Measurements from ENCODE around the gene PRCP.

The PRCP gene

GRCh38 chr11:82787981-82788380 is 112.2 kb downstream of the PRCP start:
- no peaks in the 10 kb centered on the region for H3K36me3 ChIP-seq (ENCODE audit: control insufficient read depth, insufficient read depth, low read length)
- no peaks in the 10 kb centered on the region for H3K9me3 ChIP-seq (ENCODE audit: control insufficient read depth, low read length)
- no peak overlapping the region for H3K4me3 ChIP-seq (ENCODE audit: low read length)
- no peak overlapping the region for H3K9ac ChIP-seq (ENCODE audit: low read length)
- no peaks in the 10 kb centered on the region for H3K4me1 ChIP-seq (ENCODE audit: control insufficient read depth, insufficient read depth, low read length)
- no peaks in the 10 kb centered on the region for H3K27me3 ChIP-seq (ENCODE audit: control insufficient read depth, insufficient read depth, low read length)

GRCh38 chr11:82786836-82787235 is 113.4 kb downstream of the PRCP start:
- Histone ChIP-seq H3K4me1 (ENCODE audit: control insufficient read depth, insufficient read depth, low read length) (no peaks in the 10 kb centered on the region), H3K36me3 (ENCODE audit: control insufficient read depth, insufficient read depth, low read length) (no peaks in the 10 kb centered on the region), H3K4me3 (ENCODE audit: low read length) (no peak overlapping the region), H3K9ac (ENCODE audit: low read length) (no peak overlapping the region), H3K27me3 (ENCODE audit: control insufficient read depth, insufficient read depth, low read length) (no peaks in the 10 kb centered on the region), H3K9me3 (ENCODE audit: control insufficient read depth, low read length) (no peaks in the 10 kb centered on the region)

GRCh38 chr11:82786001-82786400 is 114.2 kb downstream of the PRCP start:
- no peaks in the 10 kb centered on the region for H3K4me1 ChIP-seq (ENCODE audit: control insufficient read depth, insufficient read depth, low read length)
- H3K4me3 ChIP-seq (ENCODE audit: low read length): no peak overlapping the region
- no peak overlapping the region for H3K9ac ChIP-seq (ENCODE audit: low read length)
- H3K27me3 ChIP-seq (ENCODE audit: control insufficient read depth, insufficient read depth, low read length): no peaks in the 10 kb centered on the region
- no peaks in the 10 kb centered on the region for H3K36me3 ChIP-seq (ENCODE audit: control insufficient read depth, insufficient read depth, low read length)
- H3K9me3 ChIP-seq (ENCODE audit: control insufficient read depth, low read length): no peaks in the 10 kb centered on the region

- H3K9ac ChIP-seq (ENCODE audit: low read length): no peak overlapping the region
- no peaks in the 10 kb centered on the region for H3K9me3 ChIP-seq (ENCODE audit: control insufficient read depth, low read length)
- no peak overlapping the region for H3K4me3 ChIP-seq (ENCODE audit: low read length)
- no peaks in the 10 kb centered on the region for H3K36me3 ChIP-seq (ENCODE audit: control insufficient read depth, insufficient read depth, low read length)
- H3K4me1 ChIP-seq (ENCODE audit: control insufficient read depth, insufficient read depth, low read length): no peaks in the 10 kb centered on the region
- H3K27me3 ChIP-seq (ENCODE audit: control insufficient read depth, insufficient read depth, low read length): no peaks in the 10 kb centered on the region
Observed at GRCh38 chr11:82782825-82783374, 117.3 kb downstream of the PRCP start.

- H3K36me3 ChIP-seq (ENCODE audit: control insufficient read depth, insufficient read depth, low read length): no peaks in the 10 kb centered on the region
- H3K4me1 ChIP-seq (ENCODE audit: control insufficient read depth, insufficient read depth, low read length): no peaks in the 10 kb centered on the region
- H3K9me3 ChIP-seq (ENCODE audit: control insufficient read depth, low read length): no peaks in the 10 kb centered on the region
- no peak overlapping the region for H3K4me3 ChIP-seq (ENCODE audit: low read length)
- no peak overlapping the region for H3K9ac ChIP-seq (ENCODE audit: low read length)
- no peaks in the 10 kb centered on the region for H3K27me3 ChIP-seq (ENCODE audit: control insufficient read depth, insufficient read depth, low read length)
Observed at GRCh38 chr11:82778776-82779175, 121.5 kb downstream of the PRCP start.

GRCh38 chr11:82776377-82776776 is 123.9 kb downstream of the PRCP start:
- Histone ChIP-seq H3K4me1 (ENCODE audit: control insufficient read depth, insufficient read depth, low read length) (no peaks in the 10 kb centered on the region), H3K27me3 (ENCODE audit: control insufficient read depth, insufficient read depth, low read length) (no peaks in the 10 kb centered on the region), H3K4me3 (ENCODE audit: low read length) (no peak overlapping the region), H3K9ac (ENCODE audit: low read length) (no peak overlapping the region), H3K9me3 (ENCODE audit: control insufficient read depth, low read length) (no peaks in the 10 kb centered on the region), H3K36me3 (ENCODE audit: control insufficient read depth, insufficient read depth, low read length) (no peaks in the 10 kb centered on the region)

- H3K9me3 ChIP-seq (ENCODE audit: control insufficient read depth, low read length): no peaks in the 10 kb centered on the region
- no peak overlapping the region for H3K9ac ChIP-seq (ENCODE audit: low read length)
- no peaks in the 10 kb centered on the region for H3K4me1 ChIP-seq (ENCODE audit: control insufficient read depth, insufficient read depth, low read length)
- H3K4me3 ChIP-seq (ENCODE audit: low read length): no peak overlapping the region
- no peaks in the 10 kb centered on the region for H3K27me3 ChIP-seq (ENCODE audit: control insufficient read depth, insufficient read depth, low read length)
- H3K36me3 ChIP-seq (ENCODE audit: control insufficient read depth, insufficient read depth, low read length): no peaks in the 10 kb centered on the region
Observed at GRCh38 chr11:82775736-82776346, 124.4 kb downstream of the PRCP start.

- no peaks in the 10 kb centered on the region for H3K9me3 ChIP-seq (ENCODE audit: control insufficient read depth, low read length)
- no peaks in the 10 kb centered on the region for H3K4me1 ChIP-seq (ENCODE audit: control insufficient read depth, insufficient read depth, low read length)
- no peaks in the 10 kb centered on the region for H3K27me3 ChIP-seq (ENCODE audit: control insufficient read depth, insufficient read depth, low read length)
- H3K36me3 ChIP-seq (ENCODE audit: control insufficient read depth, insufficient read depth, low read length): no peaks in the 10 kb centered on the region
- no peak overlapping the region for H3K9ac ChIP-seq (ENCODE audit: low read length)
- no peak overlapping the region for H3K4me3 ChIP-seq (ENCODE audit: low read length)
Observed at GRCh38 chr11:82775218-82775617, 125.0 kb downstream of the PRCP start.

Measured in mucosa of stomach (tissue), 1 donor.